Measurements from ENCODE around the gene FBXW4.
A peak's percentile ranks its signal among the peaks of the same experiment; 100 is the strongest.

FBXW4 gene

GRCh38 chr10:101704331-101704730 is 9.4 kb upstream of the FBXW4 start:
- POLR2A ChIA-PET: interaction anchor here (1.5 kb wide), 1 partner anchor 11 kb away, joined by 6 read pairs; no protein-coding TSS in a partner anchor

GRCh38 chr10:101696632-101697031 is 1.7 kb upstream of the FBXW4 start:
- Histone ChIP-seq H3K27ac (ENCODE audit: extremely low read depth, low read depth, low read length) (no peak overlapping the region), H3K9me3 (ENCODE audit: control insufficient read depth, insufficient read depth, low read depth, low read length) (no peaks in the 10 kb centered on the region), H3K4me3 (ENCODE audit: low read depth, low read length) (no peak overlapping the region), H3K4me1 (ENCODE audit: control insufficient read depth, insufficient read depth, low read length) (peaks cover 16% of the 10 kb centered on the region), H3K36me3 (ENCODE audit: control insufficient read depth in 2 of 2, insufficient read depth in 1 of 2, low read length in 2 of 2) (no peaks in the 10 kb centered on the region)
- CTCF ChIA-PET: no interaction called here
- TF ChIP-seq, protein P1, sequence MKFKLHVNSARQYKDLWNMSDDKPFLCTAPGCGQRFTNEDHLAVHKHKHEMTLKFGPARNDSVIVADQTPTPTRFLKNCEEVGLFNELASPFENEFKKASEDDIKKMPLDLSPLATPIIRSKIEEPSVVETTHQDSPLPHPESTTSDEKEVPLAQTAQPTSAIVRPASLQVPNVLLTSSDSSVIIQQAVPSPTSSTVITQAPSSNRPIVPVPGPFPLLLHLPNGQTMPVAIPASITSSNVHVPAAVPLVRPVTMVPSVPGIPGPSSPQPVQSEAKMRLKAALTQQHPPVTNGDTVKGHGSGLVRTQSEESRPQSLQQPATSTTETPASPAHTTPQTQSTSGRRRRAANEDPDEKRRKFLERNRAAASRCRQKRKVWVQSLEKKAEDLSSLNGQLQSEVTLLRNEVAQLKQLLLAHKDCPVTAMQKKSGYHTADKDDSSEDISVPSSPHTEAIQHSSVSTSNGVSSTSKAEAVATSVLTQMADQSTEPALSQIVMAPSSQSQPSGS (tag by site-specific recombination; IDR thresholded peaks at IDR 0.05; ENCODE audit: low read depth): peak; percentile 75; the same call in 1 of the 2 replicates
- TF ChIP-seq, protein P2, sequence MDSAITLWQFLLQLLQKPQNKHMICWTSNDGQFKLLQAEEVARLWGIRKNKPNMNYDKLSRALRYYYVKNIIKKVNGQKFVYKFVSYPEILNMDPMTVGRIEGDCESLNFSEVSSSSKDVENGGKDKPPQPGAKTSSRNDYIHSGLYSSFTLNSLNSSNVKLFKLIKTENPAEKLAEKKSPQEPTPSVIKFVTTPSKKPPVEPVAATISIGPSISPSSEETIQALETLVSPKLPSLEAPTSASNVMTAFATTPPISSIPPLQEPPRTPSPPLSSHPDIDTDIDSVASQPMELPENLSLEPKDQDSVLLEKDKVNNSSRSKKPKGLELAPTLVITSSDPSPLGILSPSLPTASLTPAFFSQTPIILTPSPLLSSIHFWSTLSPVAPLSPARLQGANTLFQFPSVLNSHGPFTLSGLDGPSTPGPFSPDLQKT (IDR thresholded peaks at IDR 0.05; ENCODE audit: borderline replicate concordance, low read depth, low read length): no peak
- POLR2A ChIA-PET: interaction anchor here (0.7 kb wide), 1 partner anchor 635 kb away, joined by 4 read pairs; no protein-coding TSS in a partner anchor

More at GRCh38 chr10:101704331-101704730, 9.4 kb upstream of the FBXW4 start:
- TF ChIP-seq KLF8 (tag by site-specific recombination; IDR thresholded peaks at IDR 0.05) (no peak), ZNF366 (tag by site-specific recombination; conservative IDR thresholded peaks at IDR 0.05) (no peak), ZNF530 (tag by site-specific recombination; IDR thresholded peaks at IDR 0.05; ENCODE audit: low read depth) (no peak), KLF9 (tag by site-specific recombination; IDR thresholded peaks at IDR 0.05; ENCODE audit: low read depth) (no peak), ZNF548 (tag by site-specific recombination; IDR thresholded peaks at IDR 0.05) (no peak), ZBTB11 (tag by site-specific recombination; conservative IDR thresholded peaks at IDR 0.05; ENCODE audit: low read depth) (no peak), ZBTB20 (tag by site-specific recombination; IDR thresholded peaks at IDR 0.05) (no peak), ZNF350 (tag by site-specific recombination; IDR thresholded peaks at IDR 0.05) (no peak), KLF7 (tag by site-specific recombination; IDR thresholded peaks at IDR 0.05; ENCODE audit: borderline replicate concordance) (no peak), ZNF19 (tag by site-specific recombination; IDR thresholded peaks at IDR 0.05; ENCODE audit: low read depth) (no peak), ZNF549 (tag by site-specific recombination; IDR thresholded peaks at IDR 0.05) (no peak), EGR2 (tag by site-specific recombination; IDR thresholded peaks at IDR 0.05; ENCODE audit: low read depth) (no peak), ZNF521 (tag by site-specific recombination; IDR thresholded peaks at IDR 0.05) (no peak), OSR2 (tag by site-specific recombination; IDR thresholded peaks at IDR 0.05) (no peak), BCL11A (tag by site-specific recombination; IDR thresholded peaks at IDR 0.05; ENCODE audit: low read depth) (no peak), SETDB1 (IDR thresholded peaks at IDR 0.05; ENCODE audit: insufficient read length, low read length) (no peak)
- TF ChIP-seq, protein P3, sequence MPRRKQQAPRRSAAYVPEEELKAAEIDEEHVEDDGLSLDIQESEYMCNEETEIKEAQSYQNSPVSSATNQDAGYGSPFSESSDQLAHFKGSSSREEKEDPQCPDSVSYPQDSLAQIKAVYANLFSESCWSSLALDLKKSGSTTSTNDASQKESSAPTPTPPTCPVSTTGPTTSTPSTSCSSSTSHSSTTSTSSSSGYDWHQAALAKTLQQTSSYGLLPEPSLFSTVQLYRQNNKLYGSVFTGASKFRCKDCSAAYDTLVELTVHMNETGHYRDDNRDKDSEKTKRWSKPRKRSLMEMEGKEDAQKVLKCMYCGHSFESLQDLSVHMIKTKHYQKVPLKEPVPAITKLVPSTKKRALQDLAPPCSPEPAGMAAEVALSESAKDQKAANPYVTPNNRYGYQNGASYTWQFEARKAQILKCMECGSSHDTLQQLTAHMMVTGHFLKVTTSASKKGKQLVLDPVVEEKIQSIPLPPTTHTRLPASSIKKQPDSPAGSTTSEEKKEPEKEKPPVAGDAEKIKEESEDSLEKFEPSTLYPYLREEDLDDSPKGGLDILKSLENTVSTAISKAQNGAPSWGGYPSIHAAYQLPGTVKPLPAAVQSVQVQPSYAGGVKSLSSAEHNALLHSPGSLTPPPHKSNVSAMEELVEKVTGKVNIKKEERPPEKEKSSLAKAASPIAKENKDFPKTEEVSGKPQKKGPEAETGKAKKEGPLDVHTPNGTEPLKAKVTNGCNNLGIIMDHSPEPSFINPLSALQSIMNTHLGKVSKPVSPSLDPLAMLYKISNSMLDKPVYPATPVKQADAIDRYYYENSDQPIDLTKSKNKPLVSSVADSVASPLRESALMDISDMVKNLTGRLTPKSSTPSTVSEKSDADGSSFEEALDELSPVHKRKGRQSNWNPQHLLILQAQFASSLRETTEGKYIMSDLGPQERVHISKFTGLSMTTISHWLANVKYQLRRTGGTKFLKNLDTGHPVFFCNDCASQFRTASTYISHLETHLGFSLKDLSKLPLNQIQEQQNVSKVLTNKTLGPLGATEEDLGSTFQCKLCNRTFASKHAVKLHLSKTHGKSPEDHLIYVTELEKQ (tag by site-specific recombination; IDR thresholded peaks at IDR 0.05; ENCODE audit: borderline replicate concordance): no peak
- TF ChIP-seq, protein P4, sequence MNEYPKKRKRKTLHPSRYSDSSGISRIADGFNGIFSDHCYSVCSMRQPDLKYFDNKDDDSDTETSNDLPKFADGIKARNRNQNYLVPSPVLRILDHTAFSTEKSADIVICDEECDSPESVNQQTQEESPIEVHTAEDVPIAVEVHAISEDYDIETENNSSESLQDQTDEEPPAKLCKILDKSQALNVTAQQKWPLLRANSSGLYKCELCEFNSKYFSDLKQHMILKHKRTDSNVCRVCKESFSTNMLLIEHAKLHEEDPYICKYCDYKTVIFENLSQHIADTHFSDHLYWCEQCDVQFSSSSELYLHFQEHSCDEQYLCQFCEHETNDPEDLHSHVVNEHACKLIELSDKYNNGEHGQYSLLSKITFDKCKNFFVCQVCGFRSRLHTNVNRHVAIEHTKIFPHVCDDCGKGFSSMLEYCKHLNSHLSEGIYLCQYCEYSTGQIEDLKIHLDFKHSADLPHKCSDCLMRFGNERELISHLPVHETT (tag by site-specific recombination; IDR thresholded peaks at IDR 0.05): no peak
- CTCF ChIA-PET: interaction anchor here (0.8 kb wide), 1 partner anchor 48 kb away, joined by 4 read pairs; no protein-coding TSS in a partner anchor
- Histone ChIP-seq H3K27ac (ENCODE audit: extremely low read depth, low read depth, low read length) (no peak overlapping the region), H3K9me3 (ENCODE audit: control insufficient read depth, insufficient read depth, low read depth, low read length) (no peaks in the 10 kb centered on the region), H3K4me3 (ENCODE audit: low read depth, low read length) (no peak overlapping the region), H3K36me3 (ENCODE audit: control insufficient read depth in 2 of 2, insufficient read depth in 1 of 2, low read length in 2 of 2) (no peaks in the 10 kb centered on the region), H3K4me1 (ENCODE audit: control insufficient read depth, insufficient read depth, low read length) (peaks cover 12% of the 10 kb centered on the region; the same call in 1 of the 2 replicates)
